ENCODE measurements around the gene PCDHA10.

Gene PCDHA10

DNA sequence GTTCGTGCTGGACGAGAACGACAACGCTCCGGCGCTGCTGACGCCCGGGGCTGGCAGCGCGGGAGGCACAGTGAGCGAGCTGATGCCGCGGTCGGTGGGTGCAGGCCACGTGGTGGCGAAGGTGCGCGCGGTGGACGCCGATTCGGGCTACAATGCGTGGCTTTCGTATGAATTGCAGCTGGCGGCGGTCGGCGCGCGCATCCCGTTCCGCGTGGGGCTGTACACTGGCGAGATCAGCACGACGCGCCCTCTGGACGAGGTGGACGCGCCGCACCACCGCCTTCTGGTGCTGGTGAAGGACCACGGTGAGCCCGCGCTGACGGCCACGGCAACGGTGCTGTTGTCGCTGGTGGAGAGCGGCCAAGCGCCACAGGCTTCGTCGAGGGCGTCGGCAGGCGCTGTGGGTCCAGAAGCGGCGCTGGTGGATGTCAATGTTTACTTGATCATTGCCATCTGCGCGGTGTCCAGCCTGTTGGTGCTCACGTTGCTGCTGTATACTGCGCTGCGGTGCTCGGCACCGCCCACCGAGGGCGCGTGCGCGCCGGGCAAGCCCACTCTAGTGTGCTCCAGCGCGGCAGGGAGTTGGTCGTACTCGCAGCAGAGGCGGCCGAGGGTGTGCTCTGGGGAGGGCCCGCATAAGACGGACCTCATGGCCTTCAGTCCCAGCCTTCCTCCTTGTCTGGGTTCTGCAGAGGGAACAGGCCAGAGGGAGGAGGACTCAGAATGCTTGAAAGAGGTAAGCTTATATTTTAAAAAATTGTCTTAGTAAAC lies 28.4 kb downstream of the PCDHA10 start:
- no peak for DNase-seq

DNA sequence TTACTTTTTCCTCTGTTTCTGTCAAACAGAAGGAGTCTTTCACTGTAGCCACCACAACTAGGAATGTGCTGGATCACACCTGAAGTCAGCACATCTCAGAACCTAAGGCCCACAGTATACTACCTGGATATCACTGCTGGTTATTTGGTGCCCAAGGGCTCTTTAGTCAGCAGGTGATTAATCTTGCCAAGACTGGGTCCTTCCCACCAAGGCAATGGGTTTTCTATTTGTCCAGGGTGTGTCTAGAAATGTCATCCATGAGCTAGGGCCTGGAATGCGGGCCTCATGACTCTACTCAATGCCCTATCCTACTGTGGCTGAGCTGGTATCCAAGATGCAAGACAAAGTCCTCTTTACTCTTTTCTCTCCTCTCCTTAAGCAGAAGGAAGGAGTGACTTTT lies 60.6 kb downstream of the PCDHA10 start:
- no peak for DNase-seq
